ENCODE measurements around the gene MSH3. TPM values are rescaled to one million over a fixed set of nuclear protein-coding genes. Genes with fewer than 3 reads are reported as not detected.

The MSH3 gene
- total RNA-seq, 2 experiments from 2014 or later = 23.0 to 23.4 TPM

- H3K36me3 Mint-ChIP-seq (ENCODE audit: low read depth) = peaks cover 43% of the 10 kb centered on the region
- DNase-seq (no peak), ATAC-seq (no peak)
- H3K4me3 Mint-ChIP-seq = no peak overlapping the region
- intact Hi-C loops (cut with micrococcal nuclease) = no loop called here
- ChIA-PET POLR2A (no interaction called here), CTCF (no interaction called here)
- H3K27me3 Mint-ChIP-seq = no peaks in the 10 kb centered on the region
- no peak overlapping the region for H3K27ac Mint-ChIP-seq
- TF ChIP-seq CTCF (IDR thresholded peaks at IDR 0.05) = no peak
- H3K9me3 Mint-ChIP-seq = no peaks in the 10 kb centered on the region
- H3K4me1 Mint-ChIP-seq (ENCODE audit: low read depth) = peaks cover 52% of the 10 kb centered on the region
Observed at GRCh38 chr5:80761176-80761575, 106.7 kb downstream of the MSH3 start.

GRCh38 chr5:80761966-80762365 is 107.5 kb downstream of the MSH3 start:
- Mint-ChIP-seq H3K27ac (no peak overlapping the region), H3K36me3 (ENCODE audit: low read depth) (peaks cover 40% of the 10 kb centered on the region), H3K9me3 (no peaks in the 10 kb centered on the region), H3K27me3 (no peaks in the 10 kb centered on the region), H3K4me1 (ENCODE audit: low read depth) (peaks cover 44% of the 10 kb centered on the region), H3K4me3 (no peak overlapping the region)
- ChIA-PET CTCF (no interaction called here), POLR2A (no interaction called here)
- TF ChIP-seq CTCF (IDR thresholded peaks at IDR 0.05) = no peak
- no peak for ATAC-seq
- intact Hi-C loops (cut with micrococcal nuclease) = no loop called here
- no peak for DNase-seq

- TF ChIP-seq CTCF (IDR thresholded peaks at IDR 0.05) = no peak
- ChIA-PET POLR2A (no interaction called here), CTCF (no interaction called here)
- H3K4me3 Mint-ChIP-seq = no peak overlapping the region
- H3K36me3 Mint-ChIP-seq (ENCODE audit: low read depth) = peaks cover 37% of the 10 kb centered on the region
- intact Hi-C loops (cut with micrococcal nuclease) = no loop called here
- no peak for ATAC-seq
- no peaks in the 10 kb centered on the region for H3K9me3 Mint-ChIP-seq
- no peak overlapping the region for H3K27ac Mint-ChIP-seq
- H3K4me1 Mint-ChIP-seq (ENCODE audit: low read depth) = peaks cover 40% of the 10 kb centered on the region
- H3K27me3 Mint-ChIP-seq = no peaks in the 10 kb centered on the region
- no peak for DNase-seq
Observed at GRCh38 chr5:80762573-80762972, 108.1 kb downstream of the MSH3 start.

- no peak for DNase-seq
- Mint-ChIP-seq H3K36me3 (ENCODE audit: low read depth) (peaks cover 33% of the 10 kb centered on the region), H3K27ac (no peak overlapping the region), H3K4me3 (no peak overlapping the region), H3K9me3 (no peaks in the 10 kb centered on the region), H3K27me3 (no peaks in the 10 kb centered on the region), H3K4me1 (ENCODE audit: low read depth) (peaks cover 33% of the 10 kb centered on the region)
- no peak for ATAC-seq
- POLR2A ChIA-PET = no interaction called here
- intact Hi-C loops (cut with micrococcal nuclease) = no loop called here
- TF ChIP-seq CTCF (IDR thresholded peaks at IDR 0.05) = no peak
- CTCF ChIA-PET = no interaction called here
Observed at GRCh38 chr5:80763211-80763610, 108.8 kb downstream of the MSH3 start.

- Mint-ChIP-seq H3K36me3 (ENCODE audit: low read depth) (peaks cover 34% of the 10 kb centered on the region), H3K9me3 (no peaks in the 10 kb centered on the region), H3K27me3 (no peaks in the 10 kb centered on the region), H3K4me3 (no peak overlapping the region), H3K4me1 (ENCODE audit: low read depth) (peaks cover 29% of the 10 kb centered on the region), H3K27ac (no peak overlapping the region)
- DNase-seq (no peak), ATAC-seq (no peak)
- ChIA-PET POLR2A (interaction anchor here (0.8 to 1.1 kb wide), 2 partner anchors 12 to 1262 kb away, joined by 3 to 4 read pairs; no protein-coding TSS in a partner anchor), CTCF (interaction anchor here (1.3 kb wide), 1 partner anchor 92 kb away, joined by 3 read pairs; no protein-coding TSS in a partner anchor)
- TF ChIP-seq CTCF (IDR thresholded peaks at IDR 0.05) = no peak
- intact Hi-C loops (cut with micrococcal nuclease) = no loop called here
Observed at GRCh38 chr5:80763873-80764647, 109.6 kb downstream of the MSH3 start.
